ENCODE measurements around the gene BRPF3. TPM values are rescaled to one million over a fixed set of nuclear protein-coding genes. Genes with fewer than 3 reads are reported as not detected.

BRPF3 gene
- total RNA-seq, 1 experiment from 2014 or later = 19.4 TPM

GRCh38 chr6:36154286-36154685 lies 42.3 kb upstream of the BRPF3 start:
- Mint-ChIP-seq H3K4me1 (ENCODE audit: insufficient read depth, unreplicated experiment) (no peaks in the 10 kb centered on the region), H3K27me3 (ENCODE audit: insufficient read depth, unreplicated experiment) (peaks cover 6% of the 10 kb centered on the region), H3K4me3 (ENCODE audit: unreplicated experiment) (no peak overlapping the region), H3K9me3 (ENCODE audit: unreplicated experiment) (peaks cover 11% of the 10 kb centered on the region), H3K27ac (ENCODE audit: low read depth, unreplicated experiment) (no peak overlapping the region), H3K36me3 (ENCODE audit: insufficient read depth, unreplicated experiment) (peaks cover 5% of the 10 kb centered on the region)
- TF ChIP-seq CTCF (IDR thresholded peaks at IDR 0.05; ENCODE audit: unreplicated experiment) = no peak
- CTCF ChIA-PET = no interaction called here
- no TSS peak for BruUV-seq (replicated peaks)
- POLR2A ChIA-PET = no interaction called here
- no peak for DNase-seq (ENCODE audit: unreplicated experiment)
- intact Hi-C loops (cut with micrococcal nuclease) = no loop called here

GRCh38 chr6:36155662-36156061 lies 40.9 kb upstream of the BRPF3 start:
- Mint-ChIP-seq H3K27ac (ENCODE audit: low read depth, unreplicated experiment) (no peak overlapping the region), H3K36me3 (ENCODE audit: insufficient read depth, unreplicated experiment) (peaks cover 5% of the 10 kb centered on the region), H3K9me3 (ENCODE audit: unreplicated experiment) (peaks cover 11% of the 10 kb centered on the region), H3K4me1 (ENCODE audit: insufficient read depth, unreplicated experiment) (no peaks in the 10 kb centered on the region), H3K27me3 (ENCODE audit: insufficient read depth, unreplicated experiment) (peaks cover 6% of the 10 kb centered on the region), H3K4me3 (ENCODE audit: unreplicated experiment) (no peak overlapping the region)
- POLR2A ChIA-PET = no interaction called here
- no peak for TF ChIP-seq CTCF (IDR thresholded peaks at IDR 0.05; ENCODE audit: unreplicated experiment)
- no TSS peak for BruUV-seq (replicated peaks)
- intact Hi-C loops (cut with micrococcal nuclease) = no loop called here
- CTCF ChIA-PET = interaction anchor here (0.7 kb wide), 1 partner anchor 234 kb away, joined by 3 read pairs; no protein-coding TSS in a partner anchor
- no peak for DNase-seq (ENCODE audit: unreplicated experiment)

GRCh38 chr6:36160147-36160760 lies 36.3 kb upstream of the BRPF3 start:
- ChIA-PET POLR2A (no interaction called here), CTCF (interaction anchor here (0.7 to 1.3 kb wide), 2 partner anchors 12 to 65 kb away, joined by 3 to 4 read pairs; no protein-coding TSS in a partner anchor)
- no peak overlapping the region for H3K4me3 Mint-ChIP-seq (ENCODE audit: unreplicated experiment)
- no TSS peak for BruUV-seq (replicated peaks)
- peaks cover 11% of the 10 kb centered on the region for H3K9me3 Mint-ChIP-seq (ENCODE audit: unreplicated experiment)
- TF ChIP-seq CTCF (IDR thresholded peaks at IDR 0.05; ENCODE audit: unreplicated experiment) = no peak
- no peaks in the 10 kb centered on the region for H3K4me1 Mint-ChIP-seq (ENCODE audit: insufficient read depth, unreplicated experiment)
- no peak for DNase-seq (ENCODE audit: unreplicated experiment)
- no peaks in the 10 kb centered on the region for H3K27me3 Mint-ChIP-seq (ENCODE audit: insufficient read depth, unreplicated experiment)
- H3K36me3 Mint-ChIP-seq (ENCODE audit: insufficient read depth, unreplicated experiment) = no peaks in the 10 kb centered on the region
- H3K27ac Mint-ChIP-seq (ENCODE audit: low read depth, unreplicated experiment) = no peak overlapping the region
- intact Hi-C loops (cut with micrococcal nuclease) = no loop called here

- intact Hi-C loops (cut with micrococcal nuclease) = no loop called here
- Mint-ChIP-seq H3K9me3 (ENCODE audit: unreplicated experiment) (no peaks in the 10 kb centered on the region), H3K4me3 (ENCODE audit: unreplicated experiment) (no peak overlapping the region), H3K36me3 (ENCODE audit: insufficient read depth, unreplicated experiment) (no peaks in the 10 kb centered on the region), H3K27me3 (ENCODE audit: insufficient read depth, unreplicated experiment) (no peaks in the 10 kb centered on the region), H3K27ac (ENCODE audit: low read depth, unreplicated experiment) (no peak overlapping the region), H3K4me1 (ENCODE audit: insufficient read depth, unreplicated experiment) (no peaks in the 10 kb centered on the region)
- ChIA-PET CTCF (no interaction called here), POLR2A (interaction anchor here (1.6 kb wide), 1 partner anchor 14 kb away, joined by 3 read pairs; no protein-coding TSS in a partner anchor)
- TF ChIP-seq CTCF (IDR thresholded peaks at IDR 0.05; ENCODE audit: unreplicated experiment) = no peak
- BruUV-seq (replicated peaks) = no TSS peak
- no peak for DNase-seq (ENCODE audit: unreplicated experiment)
Measured at GRCh38 chr6:36169023-36170007, 27.2 kb upstream of the BRPF3 start.

Measured in MCF 10A (cell line).